Renal cortical epithelial cell (primary cell): ENCODE results near the gene GTF3C5. TPM values are rescaled to one million over a fixed set of nuclear protein-coding genes. Genes with fewer than 3 reads are reported as not detected.
A peak's percentile ranks its signal among the peaks of the same experiment; 100 is the strongest.

Experiments
- DNase-seq: peaks from one replicate; pipeline ENCODE4 v3.0.0-alpha.2; 2011; ENCODE audit warnings: low read depth
- total RNA-seq: library from RNA; depleted of rRNA; stranded (reverse); fragments of >200 nt; gene quantifications from 2 replicates; pipeline ENCODE4 v1.2.3, GENCODE V29; 2014

Gene GTF3C5
- total RNA-seq, 1 donor from 2014 or later, result 28.5 TPM

DNA sequence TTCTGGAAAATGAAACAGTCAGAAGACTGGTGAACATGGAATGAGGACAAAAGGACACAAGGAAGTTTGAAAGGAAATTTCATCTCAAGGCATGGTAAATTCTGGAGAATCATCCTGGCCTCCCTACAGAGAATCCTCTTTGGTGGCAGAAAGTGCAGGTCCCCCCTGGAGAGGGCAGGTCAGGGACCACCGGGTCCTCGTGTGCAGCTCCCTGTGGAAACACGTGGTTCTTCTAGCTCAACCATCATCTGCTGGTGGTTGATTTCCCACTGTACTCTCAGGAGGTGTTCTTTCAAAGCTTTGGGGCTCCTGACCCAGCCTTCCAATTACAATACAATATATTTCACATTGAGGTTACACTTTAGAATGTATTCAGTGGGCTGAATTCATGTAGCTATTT lies 2.6 kb upstream of the GTF3C5 start:
- no peak for DNase-seq

DNA sequence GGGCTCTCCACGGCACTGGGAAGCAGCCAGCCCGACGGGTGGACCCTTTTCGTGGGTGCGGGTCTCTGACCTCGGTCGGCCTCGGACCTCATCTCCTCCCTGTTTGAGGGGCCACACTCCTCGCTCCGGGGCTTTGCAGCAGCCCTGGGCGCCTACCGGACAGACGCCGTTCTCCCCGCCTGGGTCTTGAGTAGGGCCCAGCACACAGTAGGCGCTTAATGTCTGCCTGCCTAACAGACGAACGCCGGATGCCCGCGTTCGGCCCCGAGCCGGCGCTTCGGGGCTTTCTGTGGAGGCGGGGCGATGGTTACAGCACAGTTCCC lies 842 bp upstream of the GTF3C5 start:
- DNase-seq, result no peak

- no peak for DNase-seq
Observed at GRCh38 chr9:133031130-133031422, 279 bp downstream of the GTF3C5 start.

DNA sequence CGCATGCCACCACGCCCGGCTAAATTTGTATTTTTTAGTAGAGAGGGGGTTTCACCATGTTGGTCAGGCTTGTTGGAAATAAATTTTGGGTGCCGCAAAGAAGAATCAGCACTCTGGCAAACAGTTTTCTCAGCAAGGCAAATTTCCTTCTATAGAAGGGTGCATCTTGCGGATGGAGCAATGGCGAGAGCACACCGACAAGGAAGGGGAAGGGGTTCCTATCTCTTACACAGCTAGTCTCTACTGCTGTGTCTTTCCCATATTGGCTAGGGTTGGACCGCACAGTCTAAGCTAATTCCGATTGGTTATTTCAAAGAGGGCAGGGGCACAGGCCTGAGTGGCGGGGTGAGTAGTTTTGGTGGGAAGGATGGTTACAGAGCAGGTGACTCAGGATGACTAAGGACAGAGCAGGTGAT lies 707 bp downstream of the GTF3C5 start:
- peak; percentile 19 for DNase-seq

DNA sequence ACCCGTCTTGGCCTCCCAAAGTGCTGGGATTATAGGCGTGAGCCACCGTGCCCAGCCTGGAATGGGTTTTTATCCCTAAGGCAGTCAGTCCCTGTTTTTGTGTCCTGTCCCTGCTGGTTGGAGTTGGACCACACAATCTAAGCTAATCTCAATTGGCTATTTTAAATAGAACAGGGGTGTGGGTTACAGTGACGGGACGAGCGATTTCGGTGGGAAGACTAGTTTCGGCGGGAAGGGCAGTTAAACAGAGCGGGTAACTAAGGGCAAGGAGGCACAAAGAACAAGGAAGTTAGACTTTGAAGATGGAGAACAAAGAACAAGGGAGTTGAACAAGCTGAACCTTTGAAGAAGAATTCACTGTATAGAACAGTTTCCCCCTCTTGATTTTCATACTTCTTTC lies 1.4 kb downstream of the GTF3C5 start:
- no peak for DNase-seq

GRCh38 chr9:133035669-133036068 lies 4.9 kb downstream of the GTF3C5 start:
- peak; percentile 42 for DNase-seq

DNA sequence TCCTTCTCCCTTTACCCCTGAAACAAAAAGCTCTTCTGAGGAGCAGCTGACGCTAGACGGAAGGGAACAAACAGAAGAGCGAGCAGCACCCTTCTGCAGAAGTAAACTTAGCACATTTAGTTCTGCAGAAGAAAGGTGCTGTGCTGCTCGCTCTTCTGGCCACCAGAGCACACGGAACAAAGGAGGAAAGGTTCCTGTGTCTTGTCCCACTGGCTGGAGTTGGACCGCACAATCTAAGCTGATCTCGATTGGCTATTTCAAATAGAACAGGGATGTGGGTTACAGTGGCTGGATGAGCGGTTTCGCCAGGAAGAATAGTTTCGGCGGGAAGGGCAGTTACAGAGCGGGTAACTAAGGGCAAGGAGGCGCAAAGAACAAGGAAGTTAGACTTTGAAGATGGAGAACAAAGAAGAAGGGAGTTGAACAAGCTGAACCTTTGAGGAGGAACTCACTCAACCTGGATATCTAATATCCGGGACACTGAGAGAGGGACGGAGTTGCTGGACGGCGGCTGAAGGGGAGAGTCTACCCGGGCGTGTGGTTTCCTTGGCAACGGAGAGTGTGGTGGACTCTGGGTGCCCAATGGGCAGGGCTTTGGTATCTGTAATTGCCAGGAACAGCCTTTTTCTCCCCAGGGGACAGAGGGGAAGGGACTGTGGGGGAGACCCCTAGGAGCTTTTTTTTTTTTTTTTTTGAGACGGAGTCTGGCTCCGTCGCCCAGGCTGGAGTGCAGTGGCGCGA lies 7.1 kb downstream of the GTF3C5 start:
- DNase-seq, result no peak

DNA sequence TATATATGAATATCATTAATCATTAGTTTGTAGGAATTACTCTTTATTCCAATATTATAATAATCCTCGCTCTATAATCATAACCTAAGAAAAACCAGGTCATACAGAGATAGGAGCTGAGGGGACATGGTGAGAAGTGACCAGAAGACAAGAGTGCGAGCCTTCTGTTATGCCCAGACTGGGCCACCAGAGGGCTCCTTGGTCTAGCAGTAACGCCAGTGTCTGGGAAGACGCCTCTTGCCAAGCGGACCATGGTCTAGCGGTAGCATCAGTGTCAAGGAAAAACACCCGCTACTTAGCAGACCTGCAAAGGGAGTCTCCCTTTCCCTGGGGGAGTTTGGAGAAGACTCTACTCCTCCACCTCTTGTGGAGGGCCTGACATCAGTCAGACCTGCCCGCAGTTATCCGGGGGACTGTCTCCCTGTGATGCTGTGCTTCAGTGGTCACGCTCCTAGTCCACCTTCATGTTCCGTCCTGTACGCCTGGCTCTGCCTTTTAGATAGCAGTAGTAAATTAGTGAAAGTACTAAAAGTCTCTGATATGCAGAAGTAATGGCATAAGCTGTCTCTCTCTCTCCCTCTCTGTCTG lies 10.2 kb downstream of the GTF3C5 start:
- DNase-seq, result peak; percentile 25

DNA sequence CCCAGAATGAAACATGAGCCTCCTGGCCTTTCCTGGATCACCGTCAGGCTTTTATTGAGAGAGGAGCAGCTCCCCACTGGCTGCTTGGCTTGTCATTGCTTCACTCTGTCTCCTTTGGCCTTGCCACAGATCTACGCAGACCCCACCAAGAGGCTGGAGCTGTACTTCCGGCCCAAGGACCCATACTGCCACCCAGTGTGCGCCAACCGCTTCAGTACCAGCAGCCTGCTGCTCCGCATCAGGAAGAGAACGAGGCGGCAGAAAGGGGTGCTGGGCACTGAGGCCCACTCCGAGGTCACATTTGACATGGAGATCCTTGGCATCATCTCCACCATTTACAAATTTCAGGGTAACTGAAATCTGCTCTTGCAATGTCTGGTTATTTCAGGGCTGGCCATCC lies 11.2 kb downstream of the GTF3C5 start:
- DNase-seq, result no peak

GRCh38 chr9:133042676-133043075 lies 11.9 kb downstream of the GTF3C5 start:
- DNase-seq, result no peak

- no peak for DNase-seq
Observed at GRCh38 chr9:133043449-133044035, 12.7 kb downstream of the GTF3C5 start.

DNA sequence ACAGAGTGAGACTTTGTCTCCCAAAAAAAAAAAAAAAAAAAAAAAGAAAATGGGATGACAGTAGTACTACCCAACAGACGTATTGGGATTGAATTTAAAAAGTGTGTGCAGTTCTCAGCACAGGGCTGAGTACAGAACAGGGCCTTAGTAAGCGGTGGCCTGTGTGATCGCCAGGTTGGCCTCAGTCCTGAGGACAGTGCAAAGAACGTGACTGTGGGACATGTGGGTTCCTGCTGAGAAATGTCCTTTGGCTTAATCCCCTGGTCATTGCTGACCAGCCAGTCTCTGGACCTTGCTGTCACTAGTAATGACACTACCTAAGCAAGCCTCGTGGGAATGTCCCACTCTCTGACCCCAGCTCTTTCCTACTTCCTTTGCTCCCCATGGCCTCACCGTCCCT lies 13.3 kb downstream of the GTF3C5 start:
- DNase-seq, result no peak

DNA sequence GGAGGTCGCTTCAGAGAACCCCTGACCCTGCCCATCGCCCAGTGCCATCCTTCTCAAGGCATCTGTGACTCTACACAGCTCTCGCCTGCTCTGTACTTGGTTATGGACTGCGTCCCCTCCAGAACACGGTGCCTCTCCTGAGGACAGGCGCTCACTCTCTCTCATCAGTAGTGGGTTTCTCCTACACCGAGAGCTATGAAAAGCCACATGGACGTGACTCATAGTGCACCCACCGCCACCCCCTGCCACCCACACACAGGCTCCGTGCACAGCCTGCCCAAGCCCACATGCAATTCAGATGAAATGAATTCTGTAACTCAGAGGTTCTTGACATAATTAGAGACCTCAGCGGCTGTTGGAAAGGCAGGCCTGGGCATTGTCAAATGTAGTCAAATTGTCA lies 13.9 kb downstream of the GTF3C5 start:
- no peak for DNase-seq

GRCh38 chr9:133045132-133045531 lies 14.3 kb downstream of the GTF3C5 start:
- no peak for DNase-seq

- DNase-seq, result no peak
Observed at GRCh38 chr9:133046196-133046899, 15.6 kb downstream of the GTF3C5 start.

DNA sequence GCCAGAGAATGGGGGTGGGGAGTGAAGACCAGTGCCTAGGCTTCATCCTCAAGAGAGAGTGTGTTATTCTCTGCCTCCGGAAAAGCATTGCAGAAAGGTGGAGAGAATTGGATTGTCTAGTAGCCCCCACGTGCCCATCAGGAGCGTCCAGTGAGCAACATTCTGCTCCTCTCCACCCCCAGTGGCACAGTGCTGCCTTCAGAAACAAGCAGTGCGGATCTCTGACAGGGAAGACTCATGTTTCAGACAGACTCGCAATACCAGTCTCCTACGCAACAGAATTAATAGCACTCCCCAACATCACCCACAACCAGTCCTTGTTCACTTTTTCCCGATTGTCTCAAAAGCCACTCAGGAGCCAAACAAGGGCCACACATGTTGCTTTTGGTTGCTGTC lies 16.1 kb downstream of the GTF3C5 start:
- DNase-seq, result no peak

DNA sequence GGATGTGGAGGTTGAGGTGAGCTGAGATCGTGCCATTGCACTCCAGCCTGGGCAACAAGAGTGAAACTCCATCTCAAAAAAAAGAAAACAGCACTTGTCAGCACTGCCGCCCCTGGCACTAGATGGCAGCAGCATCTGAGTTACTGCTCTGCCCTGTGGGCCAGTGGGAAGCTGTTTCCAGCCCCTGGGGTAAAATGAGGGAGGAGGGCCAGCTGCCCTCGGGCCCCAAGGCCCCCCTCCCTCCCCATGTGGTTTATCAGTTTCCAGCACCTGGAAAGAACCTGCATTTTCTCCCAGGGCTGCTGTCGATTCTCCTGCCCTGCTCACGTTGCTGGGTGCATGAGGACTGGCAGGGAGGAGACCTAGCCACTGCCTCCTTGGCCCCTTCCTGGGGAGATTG lies 17.8 kb downstream of the GTF3C5 start:
- DNase-seq, result no peak

GRCh38 chr9:133049043-133049442 lies 18.2 kb downstream of the GTF3C5 start:
- no peak for DNase-seq

DNA sequence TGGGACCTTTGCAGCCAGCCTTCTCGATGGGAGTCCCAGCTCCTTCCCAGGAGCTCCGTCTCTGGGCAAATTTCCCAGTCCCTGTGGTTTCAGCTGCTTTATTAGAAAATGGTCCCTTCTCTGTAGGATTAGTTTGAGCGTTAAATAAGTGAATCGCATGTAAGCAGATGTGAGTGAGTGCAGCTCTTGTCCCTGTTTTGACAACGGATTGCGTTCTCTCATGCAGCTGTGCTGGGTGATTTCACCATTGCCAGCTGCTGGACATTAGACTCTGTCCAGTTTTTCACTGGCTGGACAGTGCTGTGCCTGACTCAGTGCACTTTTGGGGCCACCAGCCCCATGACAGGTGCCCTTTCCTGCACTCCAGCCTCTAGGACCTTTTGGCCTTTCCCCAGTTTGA lies 19.3 kb downstream of the GTF3C5 start:
- DNase-seq, result no peak

GRCh38 chr9:133050781-133051180 lies 20.0 kb downstream of the GTF3C5 start:
- DNase-seq, result no peak

- no peak for DNase-seq
Observed at GRCh38 chr9:133051281-133051900, 20.6 kb downstream of the GTF3C5 start.

DNA sequence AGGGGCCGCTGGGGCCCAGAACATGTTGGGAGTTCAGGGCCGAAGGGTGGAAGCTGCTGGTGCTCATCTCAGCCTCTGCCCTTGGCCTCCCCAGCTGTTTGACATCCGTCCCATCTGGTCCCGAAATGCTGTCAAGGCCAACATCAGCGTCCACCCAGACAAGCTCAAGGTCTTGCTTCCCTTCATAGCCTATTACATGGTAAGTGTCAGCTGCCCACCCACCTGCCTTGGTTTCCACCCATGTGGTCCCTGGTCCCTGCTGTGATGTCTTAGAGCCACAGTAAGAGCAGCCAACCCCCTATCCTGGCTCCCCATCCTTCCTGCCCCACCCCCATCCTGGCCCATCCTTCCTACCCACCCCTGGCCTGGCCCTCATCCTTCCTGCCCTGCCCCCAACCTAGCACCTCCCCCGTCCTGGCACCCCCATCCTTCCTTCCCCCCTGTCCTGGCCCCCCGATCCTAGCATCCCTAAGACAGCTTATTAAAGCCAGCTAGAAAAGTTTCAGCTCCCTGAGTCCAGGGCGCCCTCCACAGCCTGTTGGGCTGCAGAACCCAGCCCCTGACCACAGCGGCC lies 21.3 kb downstream of the GTF3C5 start:
- no peak for DNase-seq
